Heart right ventricle (tissue), 16 donors: ENCODE data around the gene SHMT1. TPM values are rescaled to one million over a fixed set of nuclear protein-coding genes. Genes with fewer than 3 reads are reported as not detected.

Experiments used
- ATAC-seq, 8 donors: fragments of 200-7000 bp; cut with Tn5 transposase; one replicate each; pipeline ENCODE4 v1.9.1; 2020; ENCODE audit warnings: mild to moderate bottlenecking in 8 of 8, moderate library complexity in 8 of 8, moderate number of reproducible peaks in 1 of 8
- DNase-seq, 2 donors: peaks; one replicate each; pipeline ENCODE4 v3.0.0-alpha.2; 2020
- H3K27ac ChIP-seq, 10 donors: fragments of 200-600 bp; sonication (generic) in 2 of 10; one replicate each; pipeline versions ENCODE4 v1.5.0 to v1.8.0; 2020 to 2022; ENCODE audit warnings: mild to moderate bottlenecking in 3 of 10
- H3K27me3 ChIP-seq, 7 donors: fragments of 200-600 bp; one replicate each; pipeline ENCODE4 v1.8.0; 2021 to 2022; ENCODE audit warnings: mild to moderate bottlenecking in 2 of 7
- H3K36me3 ChIP-seq, 9 donors: fragments of 200-600 bp; sonication (generic) in 1 of 9; one replicate each; pipeline versions ENCODE4 v1.5.0 to v1.8.0; 2020 to 2022; ENCODE audit warnings: mild to moderate bottlenecking in 2 of 9
- H3K4me1 ChIP-seq, 9 donors: fragments of 200-600 bp; sonication (generic) in 1 of 9; one replicate each; pipeline versions ENCODE4 v1.5.0 to v1.8.0; 2020 to 2022; ENCODE audit warnings: mild to moderate bottlenecking in 4 of 9
- H3K4me3 ChIP-seq, 10 donors: fragments of 200-600 bp; sonication (generic) in 2 of 10; one replicate each; pipeline versions ENCODE4 v1.5.0 to v1.8.0; 2020 to 2022; ENCODE audit warnings: mild to moderate bottlenecking in 7 of 10, moderate library complexity in 2 of 10
- H3K9me3 ChIP-seq, 11 donors: fragments of 200-600 bp in 10 of 11; sonication (generic) in 2 of 11; one replicate each; pipeline versions ENCODE4 v1.5.0 to v1.8.0; 2013 to 2022; ENCODE audit warnings: mild to moderate bottlenecking in 2 of 11, control low read depth in 1 of 11, moderate library complexity in 1 of 11
- WGBS, 2 donors: extraction: QIAGEN DNeasy Blood & Tissue Kit; methylation state at CpG; one replicate each; pipeline ENCODE4 v1.1.7; 2013; ENCODE audit warnings: inconsistent platforms in 1 of 2; 5-methylcytosine and 5-hydroxymethylcytosine counted together
- intact Hi-C, 10 donors: fragments of 100-400 bp; cut with DNase I; formaldehyde crosslinking; loops; one replicate each; pipeline versions ENCODE4 v1.11.1 to v1.14.2; 2022
- polyA plus RNA-seq, 2 donors: library from polyadenylated mRNA; stranded (reverse); fragments of 200-250 nt; gene quantifications; one replicate each; pipeline ENCODE4 v1.2.3, GENCODE V29; 2013
- total RNA-seq, 10 donors: library from RNA; stranded (reverse); fragmentation: NEBNext Ultra II Directional in 3 of 10; extraction: Animal tissue kit (Norgen Biotek cat#: 25700) in 3 of 10; gene quantifications; one replicate each; pipeline versions ENCODE4 v1.2.1 to v1.2.4, GENCODE V29; 2021 to 2023
- TF ChIP-seq, protein P1 (sequence below), 9 donors: fragments of 200-600 bp; sonication (generic) in 2 of 9; IDR thresholded peaks; one replicate each; pipeline versions ENCODE4 v1.5.0 to v1.8.0; 2021 to 2022; ENCODE audit warnings: antibody characterized with exemption in 9 of 9, mild to moderate bottlenecking in 5 of 9, moderate library complexity in 1 of 9
- donor health status: Arrhythmogenic right ventricular cardiomyopathy.
- donor health status: ischemic (EF 13 %, LVEDD 7.1; RV severe dilation, severe dysfunction).
- donor health status: healthy with polysubstance abuse.
- donor health status: DM: no; HTN: yes; CAD: no.
- donor health status: DM: no; HTN: no; CAD: no.
- donor health status: ischemic (EF 25% LVEDD 6.9; RV normal size, moderate dysfunction).
- donor health status: ischemic (EF 25% LVEDD 5.7; RV mildly dilated, moderate dysfunction).
- donor health status: healthy.
- donor health status: DM: yes; HTN: yes; CAD: no.
- donor health status: Ischemic cardiomyopathy.
- donor health status: ischemic (EF 35%, LVEDD 5.7; RV mildly dilated, moderate dysfunction).
- donor health status: nonischemic (EF 11% LVEDD 7.7; RV severe dilation, severe dysfunction).
- donor health status: DM: yes; HTN: yes; CAD: no.
- donor health status: PGD.
- donor health status: ischemic (EF 29% LVEDD 5.4; RV normal size, mild dysfunction).
- donor health status: nonischemic (EF 23%, LVEDD 6.1; RV moderate dilation, normal function).

The SHMT1 gene
- total and polyA plus RNA-seq, 12 donors, result 2.7 to 11.6 (median 5.9) TPM

DNA sequence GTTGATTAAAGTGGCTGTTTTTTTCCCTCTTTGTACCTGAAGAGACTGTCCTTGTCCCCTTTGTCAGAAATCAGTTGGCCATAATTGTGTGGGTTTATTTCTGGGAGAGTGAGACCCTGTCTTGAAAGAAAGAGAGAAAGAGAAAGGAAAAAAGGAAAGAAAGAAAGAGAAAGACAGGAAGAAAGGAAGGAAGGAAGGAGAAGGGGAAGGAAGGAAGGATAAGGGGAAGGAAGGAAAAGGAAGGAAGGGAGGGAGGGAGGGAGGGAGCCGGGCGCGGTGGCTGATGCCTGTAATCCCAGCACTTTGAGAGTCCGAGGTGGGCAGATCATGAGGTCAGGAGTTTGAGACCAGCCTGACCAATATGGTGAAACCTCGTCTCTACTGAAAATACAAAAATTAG is 7.4 kb upstream of the SHMT1 start:
- 69 to 71% methylated on average over 5 of the region's 5 CpGs for WGBS, 2 donors

DNA sequence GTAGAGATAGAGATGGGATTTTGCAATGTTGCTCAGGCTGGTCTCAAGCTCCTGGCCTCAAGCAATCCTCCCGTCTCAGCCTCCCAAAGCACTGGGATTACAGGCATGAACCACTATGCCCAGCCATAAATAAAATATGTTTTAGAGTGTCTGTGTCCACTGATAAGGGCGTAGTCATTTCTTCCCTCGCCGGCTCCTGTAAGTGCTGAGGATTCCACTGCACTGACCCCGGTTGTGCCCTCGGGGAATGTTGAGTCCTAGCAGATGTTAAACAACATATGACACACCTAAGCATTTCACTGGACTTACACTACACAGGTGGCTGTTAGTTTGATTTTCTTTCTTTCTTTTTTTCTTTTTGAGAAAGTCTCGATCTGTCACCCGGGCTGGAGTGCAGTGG is 5.6 kb upstream of the SHMT1 start:
- no peak overlapping the region for H3K27ac ChIP-seq
- WGBS, 2 donors, result 68 to 76% methylated on average over 8 of the region's 8 CpGs
- H3K27me3 ChIP-seq, result peaks cover 0 to 10% (median 0%) of the 10 kb centered on the region in 7 donors
- no peak overlapping the region for H3K4me3 ChIP-seq
- peaks cover 0 to 5% (median 0%) of the 10 kb centered on the region in 11 donors for H3K9me3 ChIP-seq
- intact Hi-C loops, result no loop called here
- DNase-seq, result no peak
- H3K4me1 ChIP-seq, result peaks cover 0 to 1% (median under 1%) of the 10 kb centered on the region in 9 donors
- ATAC-seq, result no peak
- no peaks in the 10 kb centered on the region for H3K36me3 ChIP-seq
- TF ChIP-seq, protein P1, sequence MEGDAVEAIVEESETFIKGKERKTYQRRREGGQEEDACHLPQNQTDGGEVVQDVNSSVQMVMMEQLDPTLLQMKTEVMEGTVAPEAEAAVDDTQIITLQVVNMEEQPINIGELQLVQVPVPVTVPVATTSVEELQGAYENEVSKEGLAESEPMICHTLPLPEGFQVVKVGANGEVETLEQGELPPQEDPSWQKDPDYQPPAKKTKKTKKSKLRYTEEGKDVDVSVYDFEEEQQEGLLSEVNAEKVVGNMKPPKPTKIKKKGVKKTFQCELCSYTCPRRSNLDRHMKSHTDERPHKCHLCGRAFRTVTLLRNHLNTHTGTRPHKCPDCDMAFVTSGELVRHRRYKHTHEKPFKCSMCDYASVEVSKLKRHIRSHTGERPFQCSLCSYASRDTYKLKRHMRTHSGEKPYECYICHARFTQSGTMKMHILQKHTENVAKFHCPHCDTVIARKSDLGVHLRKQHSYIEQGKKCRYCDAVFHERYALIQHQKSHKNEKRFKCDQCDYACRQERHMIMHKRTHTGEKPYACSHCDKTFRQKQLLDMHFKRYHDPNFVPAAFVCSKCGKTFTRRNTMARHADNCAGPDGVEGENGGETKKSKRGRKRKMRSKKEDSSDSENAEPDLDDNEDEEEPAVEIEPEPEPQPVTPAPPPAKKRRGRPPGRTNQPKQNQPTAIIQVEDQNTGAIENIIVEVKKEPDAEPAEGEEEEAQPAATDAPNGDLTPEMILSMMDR (IDR thresholded peaks at IDR 0.05), result no peak

More for the DNA sequence above, 7.4 kb upstream of the SHMT1 start:
- ATAC-seq, result no peak
- Histone ChIP-seq H3K27ac (no peak overlapping the region), H3K4me1 (no peaks in the 10 kb centered on the region), H3K27me3 (peaks cover 0 to 10% (median 0%) of the 10 kb centered on the region in 7 donors), H3K36me3 (no peaks in the 10 kb centered on the region), H3K9me3 (peaks cover 0 to 13% (median 0%) of the 10 kb centered on the region in 11 donors), H3K4me3 (no peak overlapping the region)
- TF ChIP-seq, protein P1 (IDR thresholded peaks at IDR 0.05), result no peak
- DNase-seq, result no peak
- intact Hi-C loops, result no loop called here

GRCh38 chr17:18364166-18364565 is 816 bp upstream of the SHMT1 start:
- peak overlapping the region in 2 of 10 donors; percentile 91 to 98 for H3K4me3 ChIP-seq
- DNase-seq (no peak), ATAC-seq (no peak)
- peaks cover 0 to 9% (median 0%) of the 10 kb centered on the region in 9 donors for H3K36me3 ChIP-seq
- peaks cover 0 to 5% (median 0%) of the 10 kb centered on the region in 7 donors for H3K27me3 ChIP-seq
- TF ChIP-seq, protein P1 (IDR thresholded peaks at IDR 0.05), result no peak
- intact Hi-C loops, result no loop called here
- H3K27ac ChIP-seq, result no peak overlapping the region
- peaks cover 0 to 24% (median 13%) of the 10 kb centered on the region in 9 donors for H3K4me1 ChIP-seq
- 93 to 95% methylated on average over 6 of the region's 6 CpGs for WGBS, 2 donors
- H3K9me3 ChIP-seq, result peaks cover 0 to 5% (median 0%) of the 10 kb centered on the region in 11 donors

GRCh38 chr17:18362698-18363100 is 651 bp downstream of the SHMT1 start:
- peaks cover 0 to 24% (median 13%) of the 10 kb centered on the region in 9 donors for H3K4me1 ChIP-seq
- WGBS, 2 donors, result 5 to 8% methylated on average over 14 of the region's 14 CpGs
- ATAC-seq (peak in 6 of 8 donors; percentile 11 to 32 (median 24)), DNase-seq (peak; percentile 50 to 65)
- H3K9me3 ChIP-seq, result peaks cover 0 to 5% (median 0%) of the 10 kb centered on the region in 11 donors
- intact Hi-C loops, result loop anchor here in 2 of 10 donors (2.0 kb wide), 1 partner anchor 48 kb away; the partner anchor contains the start of genes SMCR8 (in 2 of the 2) and TOP3A (in 2 of the 2)
- peaks cover 0 to 15% (median 0%) of the 10 kb centered on the region in 9 donors for H3K36me3 ChIP-seq
- TF ChIP-seq, protein P1 (IDR thresholded peaks at IDR 0.05), result no peak
- peak overlapping the region; percentile 60 to 98 (median 84) for H3K4me3 ChIP-seq
- no peaks in the 10 kb centered on the region for H3K27me3 ChIP-seq
- peak overlapping the region in 9 of 10 donors; percentile 23 to 83 (median 74) for H3K27ac ChIP-seq
